Endothelial cell (in vitro differentiated cells): Measurements from ENCODE around the gene RNF111. TPM values are rescaled to one million over a fixed set of nuclear protein-coding genes. Genes with fewer than 3 reads are reported as not detected.

Source experiments
- DNase-seq: peaks from one replicate; pipeline ENCODE4 v3.0.0; 2021; ENCODE audit warnings: low spot score
- H3K27ac Mint-ChIP-seq: one replicate; pipeline ENCODE4 v1.8.0; 2021; ENCODE audit warnings: mixed read lengths, inconsistent platforms; ENCODE audit not compliant: unreplicated experiment
- H3K27me3 Mint-ChIP-seq: one replicate; pipeline ENCODE4 v1.8.0; 2021; ENCODE audit warnings: mild to moderate bottlenecking, moderate library complexity, mixed read lengths, inconsistent platforms; ENCODE audit not compliant: unreplicated experiment
- H3K36me3 Mint-ChIP-seq: one replicate; pipeline ENCODE4 v1.8.0; 2021; ENCODE audit warnings: mild to moderate bottlenecking, low read depth, mixed read lengths, inconsistent platforms; ENCODE audit not compliant: unreplicated experiment
- H3K4me1 Mint-ChIP-seq: one replicate; pipeline ENCODE4 v1.8.0; 2021; ENCODE audit warnings: mild to moderate bottlenecking, mixed read lengths, inconsistent platforms; ENCODE audit not compliant: unreplicated experiment
- H3K4me3 Mint-ChIP-seq: one replicate; pipeline ENCODE4 v1.8.0; 2021; ENCODE audit warnings: mild to moderate bottlenecking, mixed read lengths, inconsistent platforms; ENCODE audit not compliant: unreplicated experiment
- H3K9me3 Mint-ChIP-seq: one replicate; pipeline ENCODE4 v1.8.0; 2021; ENCODE audit warnings: mixed read lengths, inconsistent platforms; ENCODE audit not compliant: unreplicated experiment
- CTCF ChIP-seq: fragments of 200-600 bp; sonication (generic); IDR thresholded peaks from one replicate; pipeline ENCODE4 v1.5.0; 2021; ENCODE audit warnings: antibody characterized with exemption; ENCODE audit not compliant: unreplicated experiment
- total RNA-seq: library from RNA; stranded (reverse); fragmentation: NEBNext Ultra II Directional; extraction: Animal tissue kit (Norgen Biotek cat#: 25700); gene quantifications from one replicate; pipeline ENCODE4 v1.2.1, GENCODE V29; 2021; ENCODE audit not compliant: unreplicated experiment

The RNF111 gene
- total RNA-seq, 1 donor from 2014 or later: 53.4 TPM

DNA sequence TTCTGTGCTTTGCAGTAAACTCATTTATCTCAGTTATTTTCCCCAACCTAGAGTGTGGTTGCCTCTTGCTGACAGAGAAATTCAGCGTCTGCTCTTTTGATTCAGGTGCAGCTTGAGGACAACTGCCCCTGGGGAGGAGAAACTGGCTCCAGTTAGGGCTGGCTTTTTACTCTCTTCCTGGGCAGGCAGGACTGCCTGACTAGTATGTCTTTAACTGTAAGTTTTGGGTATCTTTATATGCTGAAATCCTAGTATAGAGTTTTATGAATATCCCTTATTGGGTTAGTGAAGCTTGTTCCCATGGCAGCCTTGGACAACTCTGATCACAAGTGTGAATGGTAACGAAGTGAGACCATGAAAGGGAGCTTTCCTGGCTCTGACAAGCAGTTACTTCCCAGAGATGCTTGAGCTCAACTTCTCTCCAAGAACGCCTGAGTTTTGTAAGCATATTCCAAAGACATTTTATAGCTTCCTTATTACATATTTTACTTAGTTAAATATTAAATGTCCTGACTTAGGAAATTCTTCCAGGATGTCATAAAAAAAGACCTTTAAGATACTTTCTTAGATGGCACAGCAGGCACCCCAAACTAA is 144.6 kb downstream of the RNF111 start:
- Mint-ChIP-seq H3K4me1 (no peaks in the 10 kb centered on the region), H3K27me3 (peaks cover 3% of the 10 kb centered on the region), H3K36me3 (peaks cover 60% of the 10 kb centered on the region), H3K27ac (no peak overlapping the region), H3K4me3 (peak overlapping the region; percentile 47), H3K9me3 (no peaks in the 10 kb centered on the region)
- no peak for DNase-seq
- no peak for TF ChIP-seq CTCF

- Mint-ChIP-seq H3K27ac (no peak overlapping the region), H3K4me3 (no peak overlapping the region), H3K9me3 (no peaks in the 10 kb centered on the region), H3K4me1 (no peaks in the 10 kb centered on the region), H3K27me3 (peaks cover 7% of the 10 kb centered on the region), H3K36me3 (peaks cover 54% of the 10 kb centered on the region)
- DNase-seq: no peak
- no peak for TF ChIP-seq CTCF
These were observed 146.5 kb downstream of the RNF111 start for GRCh38 chr15:59133929-59134427.

GRCh38 chr15:59137566-59137965 is 150.1 kb downstream of the RNF111 start:
- Mint-ChIP-seq H3K36me3 (peaks cover 28% of the 10 kb centered on the region), H3K27ac (no peak overlapping the region), H3K9me3 (no peaks in the 10 kb centered on the region), H3K27me3 (peaks cover 6% of the 10 kb centered on the region), H3K4me3 (peak overlapping the region; percentile 18), H3K4me1 (no peaks in the 10 kb centered on the region)
- no peak for TF ChIP-seq CTCF
- DNase-seq: no peak

- TF ChIP-seq CTCF: peak; percentile 72
- H3K27me3 Mint-ChIP-seq: peaks cover 6% of the 10 kb centered on the region
- no peak overlapping the region for H3K27ac Mint-ChIP-seq
- DNase-seq: peak; percentile 82
- H3K4me1 Mint-ChIP-seq: no peaks in the 10 kb centered on the region
- peak overlapping the region; percentile 5 for H3K4me3 Mint-ChIP-seq
- H3K9me3 Mint-ChIP-seq: no peaks in the 10 kb centered on the region
- H3K36me3 Mint-ChIP-seq: peaks cover 31% of the 10 kb centered on the region
These were observed 150.8 kb downstream of the RNF111 start for GRCh38 chr15:59138243-59138642.

GRCh38 chr15:59140422-59141226 is 153.2 kb downstream of the RNF111 start:
- TF ChIP-seq CTCF: no peak
- H3K27me3 Mint-ChIP-seq: peaks cover 6% of the 10 kb centered on the region
- no peak overlapping the region for H3K4me3 Mint-ChIP-seq
- peak overlapping the region; percentile 27 for H3K27ac Mint-ChIP-seq
- H3K36me3 Mint-ChIP-seq: peaks cover 21% of the 10 kb centered on the region
- no peaks in the 10 kb centered on the region for H3K9me3 Mint-ChIP-seq
- DNase-seq: no peak
- H3K4me1 Mint-ChIP-seq: no peaks in the 10 kb centered on the region
